Stomach (tissue), 4 donors: ENCODE results near the gene RAD50.

Experiments used
- CTCF ChIP-seq, 7 experiments: fragments of 450-650 bp in 4 of 7; fragments of 200-600 bp in 3 of 7; sonication (generic) in 3 of 7; IDR thresholded peaks; one replicate each; pipeline ENCODE4 v1.5.1; 2016 to 2019; ENCODE audit warnings: antibody characterized with exemption in 7 of 7, control low read depth in 2 of 7, mild to moderate bottlenecking in 1 of 7
- EP300 ChIP-seq: sonication (generic); formaldehyde crosslinking; IDR thresholded peaks from one replicate; pipeline ENCODE4 v1.6.1; 2017; ENCODE audit warnings: antibody characterized with exemption
- POLR2A ChIP-seq, 4 donors: fragments of 450-650 bp; IDR thresholded peaks; one replicate each; pipeline ENCODE4 v1.6.1; 2016; ENCODE audit warnings: antibody characterized with exemption in 4 of 4, control low read depth in 2 of 4, mild to moderate bottlenecking in 1 of 4, moderate library complexity in 1 of 4
- POLR2AphosphoS5 ChIP-seq, 3 donors: sonication (generic); formaldehyde crosslinking; IDR thresholded peaks; one replicate each; pipeline ENCODE4 v1.6.1; 2016; ENCODE audit warnings: antibody characterized with exemption in 3 of 3

GRCh38 chr5:132671000-132671399 is 114.2 kb downstream of the RAD50 start:
- TF ChIP-seq CTCF (IDR thresholded peaks at IDR 0.05): no peak
- TF ChIP-seq EP300: no peak
- no peak for TF ChIP-seq POLR2A (IDR thresholded peaks at IDR 0.05)
- no peak for TF ChIP-seq POLR2AphosphoS5 (IDR thresholded peaks at IDR 0.05)
